GF-D8 (cell line): Measurements from ENCODE around the gene HCCS.

Experiments used
- DNase-seq: peaks from one replicate; lab custom pipeline; 2025; lab: John Stamatoyannopoulos, UW

HCCS gene

GRCh38 chrX:11124112-11124511, 13.0 kb downstream of the HCCS start:
- no peak for DNase-seq

- DNase-seq, result no peak
Observed at GRCh38 chrX:11125060-11125459, 13.9 kb downstream of the HCCS start.

GRCh38 chrX:11129534-11130105, 18.5 kb downstream of the HCCS start:
- no peak for DNase-seq

- DNase-seq, result no peak
Observed at GRCh38 chrX:11130136-11130535, 19.0 kb downstream of the HCCS start.

GRCh38 chrX:11131146-11131545, 20.0 kb downstream of the HCCS start:
- no peak for DNase-seq

GRCh38 chrX:11135564-11136185, 24.5 kb downstream of the HCCS start:
- no peak for DNase-seq

- DNase-seq, result no peak
Observed at GRCh38 chrX:11137543-11138139, 26.5 kb downstream of the HCCS start.

- DNase-seq, result no peak
Observed at GRCh38 chrX:11138498-11139390, 27.6 kb downstream of the HCCS start.

GRCh38 chrX:11143931-11144678, 33.0 kb downstream of the HCCS start:
- no peak for DNase-seq

- DNase-seq, result no peak
Observed at GRCh38 chrX:11146411-11146810, 35.3 kb downstream of the HCCS start.

- DNase-seq, result no peak
Observed at GRCh38 chrX:11148401-11148800, 37.3 kb downstream of the HCCS start.

GRCh38 chrX:11151799-11152559, 40.8 kb downstream of the HCCS start:
- no peak for DNase-seq

GRCh38 chrX:11159149-11159548, 48.0 kb downstream of the HCCS start:
- DNase-seq, result no peak

- no peak for DNase-seq
Observed at GRCh38 chrX:11164433-11164832, 53.3 kb downstream of the HCCS start.

GRCh38 chrX:11171956-11172355, 60.8 kb downstream of the HCCS start:
- no peak for DNase-seq

- no peak for DNase-seq
Observed at GRCh38 chrX:11172415-11172814, 61.3 kb downstream of the HCCS start.
